HCT116 (cell line): ENCODE measurements around the gene SPATA20. TPM values are rescaled to one million over a fixed set of nuclear protein-coding genes. Genes with fewer than 3 reads are reported as not detected.

Experiments used
- ATAC-seq: fragments of 200-7000 bp; cut with Tn5 transposase; 2 replicates; pipeline ENCODE4 v1.9.1; 2020; ENCODE audit warnings: mild to moderate bottlenecking, moderate library complexity
- BruUV-seq: library from RNA; stranded (reverse); fragments of 400-500 nt; replicated peaks from 2 replicates; lab custom pipeline; 2021; lab: Mats Ljungman, UMichigan
- CTCF ChIA-PET: fragments of 300-600 bp; sonication (Branson Sonifier 250); formaldehyde crosslinking; loops from one replicate; lab custom pipeline; 2021; ENCODE audit warnings: antibody characterized with exemption; lab: Charles Lee
- POLR2A ChIA-PET: fragments of 300-600, 350-600 bp; sonication (Branson Sonifier 250); formaldehyde crosslinking; loops from one replicate; lab custom pipeline; 2021; ENCODE audit warnings: antibody characterized with exemption; lab: Charles Lee
- RAD21 ChIA-PET, 2 experiments: fragments of 300-600 bp; sonication (Branson Sonifier 250); formaldehyde crosslinking; loops; one replicate each; lab custom pipeline; 2023; ENCODE audit warnings: low total read pairs in 2 of 2; ENCODE audit not compliant: uncharacterized antibody in 2 of 2, unreplicated experiment in 2 of 2, low non-redundant PET in 1 of 2; lab: Charles Lee
- DNase-seq: peaks from one replicate; pipeline ENCODE4 v3.0.0-alpha.2; 2010; ENCODE audit warnings: low read depth, low spot score
- H2AFZ ChIP-seq: fragments of 200-600 bp; shearing (Covaris generic), sonication (generic); 2 replicates; pipeline ENCODE4 v1.6.1; 2017; ENCODE audit warnings: low read depth, mixed run types, mixed read lengths, antibody characterized with exemption, low read length; ENCODE audit not compliant: poor library complexity, severe bottlenecking
- H3K27ac ChIP-seq: 2 replicates; pipeline ENCODE4 v1.5.1; 2012; ENCODE audit warnings: low read depth, low read length
- H3K27me3 ChIP-seq: fragments of 200-600 bp; sonication (generic); 2 replicates; pipeline ENCODE4 v1.6.1; 2016; ENCODE audit warnings: mixed run types, low read length, mixed read lengths; ENCODE audit not compliant: insufficient read depth
- H3K36me3 ChIP-seq, 2 experiments: fragments of 200-500 bp in 1 of 2; fragments of 200-600 bp in 1 of 2; sonication (Bioruptor generic) in 1 of 2; sonication (generic) in 1 of 2; 2 replicates each; pipeline versions ENCODE4 v1.5.1 to v1.6.1; 2014 to 2016; ENCODE audit warnings: low read length in 2 of 2, inconsistent platforms in 1 of 2, mixed read lengths in 1 of 2, mixed run types in 1 of 2; ENCODE audit not compliant: insufficient read depth in 2 of 2, control insufficient read depth in 1 of 2
- H3K4me1 ChIP-seq, 2 experiments: fragments of 200-600 bp in 1 of 2; sonication (generic) in 1 of 2; 2 replicates each; pipeline versions ENCODE4 v1.5.1 to v1.6.1; 2012 to 2017; ENCODE audit warnings: low read length in 2 of 2, inconsistent platforms in 1 of 2, mild to moderate bottlenecking in 1 of 2, mixed read lengths in 1 of 2, mixed run types in 1 of 2, moderate library complexity in 1 of 2; ENCODE audit not compliant: insufficient read depth in 2 of 2, control insufficient read depth in 1 of 2
- H3K4me2 ChIP-seq: fragments of 200-600 bp; sonication (generic); 2 replicates; pipeline ENCODE4 v1.6.1; 2017; ENCODE audit warnings: mixed run types, low read length, mixed read lengths
- H3K4me3 ChIP-seq, 2 experiments: fragments of 200-600 bp in 1 of 2; sonication (generic) in 1 of 2; replicated peaks in 1 of 2; 2 replicates each; pipeline ENCODE4 v1.5.1; 2011 to 2016; ENCODE audit warnings: low read length in 2 of 2, control low read depth in 1 of 2, low read depth in 1 of 2, mild to moderate bottlenecking in 1 of 2, mixed read lengths in 1 of 2, mixed run types in 1 of 2
- H3K79me2 ChIP-seq: fragments of 200-600 bp; sonication (generic); 2 replicates; pipeline ENCODE4 v1.6.1; 2017; ENCODE audit warnings: mild to moderate bottlenecking, mixed run types, low read length, moderate library complexity, mixed read lengths; ENCODE audit not compliant: insufficient read depth
- H3K9ac ChIP-seq: fragments of 200-600 bp; sonication (generic); 2 replicates; pipeline ENCODE4 v1.6.1; 2016; ENCODE audit warnings: low read length, mixed read lengths
- H3K9me2 ChIP-seq: fragments of 200-600 bp; sonication (generic), shearing (Covaris generic); 2 replicates; pipeline ENCODE4 v1.6.1; 2017; ENCODE audit warnings: mixed run types, mild to moderate bottlenecking, moderate library complexity; ENCODE audit not compliant: insufficient read depth
- H3K9me3 ChIP-seq, 2 experiments: fragments of 200-500 bp in 1 of 2; fragments of 200-600 bp in 1 of 2; sonication (Bioruptor generic) in 1 of 2; sonication (generic) in 1 of 2; 2 replicates each; pipeline ENCODE4 v1.6.1; 2014 to 2017; ENCODE audit warnings: low read length in 2 of 2, mixed read lengths in 2 of 2, inconsistent platforms in 1 of 2, low read depth in 1 of 2, mild to moderate bottlenecking in 1 of 2, mixed run types in 1 of 2, moderate library complexity in 1 of 2; ENCODE audit not compliant: control insufficient read depth in 1 of 2, insufficient read depth in 1 of 2
- H4K20me1 ChIP-seq: fragments of 200-600 bp; sonication (generic), shearing (Covaris generic); 2 replicates; pipeline ENCODE4 v1.6.1; 2017; ENCODE audit warnings: mixed run types, mild to moderate bottlenecking, moderate library complexity; ENCODE audit not compliant: insufficient read depth
- CBX3 ChIP-seq: IDR thresholded peaks from 2 replicates; pipeline ENCODE4 v1.6.1; 2012; ENCODE audit warnings: low read depth
- CEBPB ChIP-seq: IDR thresholded peaks from 2 replicates; pipeline ENCODE4 v1.6.1; 2012; ENCODE audit warnings: low read depth
- ELF1 ChIP-seq: IDR thresholded peaks from 2 replicates; pipeline ENCODE4 v1.6.1; 2012; ENCODE audit warnings: low read depth, borderline replicate concordance
- RAD21 ChIP-seq: IDR thresholded peaks from 2 replicates; pipeline ENCODE4 v1.6.1; 2012; ENCODE audit warnings: low read depth, mild to moderate bottlenecking
- SIN3A ChIP-seq: IDR thresholded peaks from 2 replicates; pipeline ENCODE4 v1.6.1; 2012; ENCODE audit warnings: low read depth
- TCF7L2 ChIP-seq: IDR thresholded peaks from 2 replicates; pipeline ENCODE4 v1.7.0; 2011; ENCODE audit warnings: borderline replicate concordance, inconsistent platforms; ENCODE audit not compliant: insufficient read depth, insufficient read length; ENCODE audit errors: extremely low read depth
- intact Hi-C: fragments of 100-400 bp; cut with micrococcal nuclease; formaldehyde crosslinking; loops from 2 replicates; pipeline ENCODE4 v1.10.0; 2022
- total RNA-seq: library from RNA; stranded (reverse); gene quantifications from one replicate; pipeline ENCODE4 v1.2.1, GENCODE V29; 2021; ENCODE audit not compliant: unreplicated experiment

The SPATA20 gene
- total RNA-seq, 1 experiment from 2014 or later: 57.5 TPM

DNA sequence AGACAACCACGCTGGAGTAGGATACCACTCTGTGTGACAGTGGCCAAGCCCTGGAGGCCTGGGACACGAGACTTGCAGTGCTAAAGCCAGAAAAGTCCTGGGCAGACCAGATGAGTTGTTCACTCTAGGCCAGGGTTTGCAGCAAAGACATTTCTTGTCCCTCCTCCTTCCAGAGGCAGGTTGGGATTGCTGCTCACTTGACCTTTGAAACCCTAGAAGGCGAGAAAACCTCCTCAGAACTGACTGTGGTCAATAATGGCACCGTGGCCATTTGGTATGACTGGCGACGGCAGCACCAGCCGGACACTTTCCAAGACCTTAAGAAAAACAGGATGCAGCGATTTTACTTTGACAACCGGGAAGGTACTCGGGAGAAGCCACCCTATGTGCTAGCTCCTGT lies 24.2 kb upstream of the SPATA20 start:
- CTCF ChIA-PET: no interaction called here
- DNase-seq (no peak), ATAC-seq (no peak)
- RAD21 ChIA-PET: no interaction called here
- H3K9me3 ChIP-seq: no peaks in the 10 kb centered on the region
- H3K4me2 ChIP-seq: no peak overlapping the region
- no peak overlapping the region for H2AFZ ChIP-seq
- H4K20me1 ChIP-seq: no peaks in the 10 kb centered on the region
- TF ChIP-seq RAD21 (no peak), CEBPB (no peak)
- TF ChIP-seq, all 23 proteins: peak for 0
- peaks cover 0 to 4% of the 10 kb centered on the region in 2 experiments; a peak in 1 of 4 replicates for H3K4me1 ChIP-seq
- intact Hi-C loops: no loop called here
- H3K9me2 ChIP-seq: no peaks in the 10 kb centered on the region
- no peaks in the 10 kb centered on the region for H3K79me2 ChIP-seq
- no TSS peak for BruUV-seq
- no peak overlapping the region for H3K4me3 ChIP-seq
- H3K27ac ChIP-seq: no peak overlapping the region
- H3K9ac ChIP-seq: no peak overlapping the region
- no peaks in the 10 kb centered on the region for H3K36me3 ChIP-seq
- H3K27me3 ChIP-seq: no peaks in the 10 kb centered on the region
- POLR2A ChIA-PET: no interaction called here

DNA sequence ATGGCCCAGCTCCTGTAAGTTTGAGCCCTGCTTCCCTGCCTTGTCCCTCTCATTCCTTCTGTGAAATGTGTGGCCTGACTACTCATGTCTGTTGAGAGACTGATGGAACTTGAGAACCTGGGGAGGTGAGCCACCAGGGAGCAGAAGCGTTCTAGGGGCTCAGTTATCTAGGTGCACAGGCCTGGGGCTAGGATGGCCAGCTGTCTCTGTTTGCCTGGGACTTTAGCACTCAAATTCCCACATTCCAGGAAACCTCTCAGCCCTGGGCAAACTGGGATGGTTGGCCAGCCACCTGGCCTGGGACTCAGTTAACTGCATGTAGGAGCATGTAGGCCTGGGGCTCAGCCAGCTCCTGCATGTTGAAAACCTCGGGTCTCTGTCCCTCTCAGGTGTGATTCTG lies 23.8 kb upstream of the SPATA20 start:
- TF ChIP-seq CBX3 (no peak), TCF7L2 (no peak), ELF1 (no peak), SIN3A (no peak)
- H3K9me2 ChIP-seq: no peaks in the 10 kb centered on the region
- RAD21 ChIA-PET: no interaction called here
- BruUV-seq: no TSS peak
- ATAC-seq (no peak; the same call in 1 of the 2 replicates), DNase-seq (no peak)
- intact Hi-C loops: no loop called here
- H3K79me2 ChIP-seq: no peaks in the 10 kb centered on the region
- H3K4me3 ChIP-seq: no peak overlapping the region
- H3K9me3 ChIP-seq: no peaks in the 10 kb centered on the region
- H3K4me2 ChIP-seq: no peak overlapping the region
- H3K27ac ChIP-seq: no peak overlapping the region
- no peak overlapping the region for H2AFZ ChIP-seq
- H3K36me3 ChIP-seq: no peaks in the 10 kb centered on the region
- no peak overlapping the region for H3K9ac ChIP-seq
- POLR2A ChIA-PET: no interaction called here
- CTCF ChIA-PET: no interaction called here
- H4K20me1 ChIP-seq: no peaks in the 10 kb centered on the region
- H3K27me3 ChIP-seq: no peaks in the 10 kb centered on the region
- no peaks in the 10 kb centered on the region; a peak in 1 of 4 replicates for H3K4me1 ChIP-seq
